ENCODE data around the gene CCDC33. TPM values are rescaled to one million over a fixed set of nuclear protein-coding genes. Genes with fewer than 3 reads are reported as not detected.

The CCDC33 gene
- total RNA-seq, 1 experiment from 2014 or later: not detected

DNA sequence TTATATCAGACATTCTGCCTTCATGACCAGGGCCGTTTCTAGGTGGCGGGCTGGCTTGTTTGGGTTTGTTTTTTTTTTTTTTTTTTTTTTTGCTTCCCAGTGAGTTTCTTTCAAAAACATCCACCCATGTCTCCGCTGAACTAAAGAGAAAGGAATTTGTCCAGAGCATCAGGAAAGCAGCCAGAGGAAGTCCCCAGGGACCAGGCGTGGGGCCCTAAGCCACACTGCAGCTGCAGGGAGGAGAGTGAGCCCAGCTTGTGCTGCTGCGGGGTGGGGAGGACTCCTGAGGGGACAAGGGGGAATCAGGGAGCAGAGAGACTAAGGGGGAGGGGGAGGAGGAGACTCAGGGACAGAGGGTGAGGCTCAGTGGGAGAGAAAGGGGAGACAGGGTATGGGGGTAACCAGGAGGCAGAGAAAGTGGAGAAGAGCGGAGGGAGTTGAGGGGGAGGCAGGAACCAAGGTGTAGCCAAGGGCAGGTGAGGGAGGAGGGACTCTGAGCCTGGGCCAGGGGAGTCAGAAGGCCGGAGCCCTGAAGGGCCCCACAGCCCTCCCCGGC, 81.8 kb downstream of the CCDC33 start:
- Histone ChIP-seq H3K27me3 (replicated peaks; ENCODE audit: control insufficient read depth, insufficient read depth, low read length) (no peaks in the 10 kb centered on the region), H3K4me1 (no peaks in the 10 kb centered on the region), H3K4me3 (ENCODE audit: low read depth, low read length) (no peak overlapping the region), H3K9me3 (no peaks in the 10 kb centered on the region), H3K36me3 (ENCODE audit: control insufficient read depth, insufficient read depth, low read length) (no peaks in the 10 kb centered on the region)
- no TSS peak for BruUV-seq (replicated peaks)
- intact Hi-C loops (cut with micrococcal nuclease; ENCODE audit: unreplicated experiment): no loop called here
- H3K4me1 Mint-ChIP-seq (ENCODE audit: low read depth, unreplicated experiment): no peaks in the 10 kb centered on the region
- CTCF ChIA-PET: interaction anchor here (0.7 kb wide), 1 partner anchor 10 kb away, joined by 4 read pairs; no protein-coding TSS in a partner anchor
- no peak for TF ChIP-seq CTCF (IDR thresholded peaks at IDR 0.05; ENCODE audit: insufficient read depth in 1 of 2, low read depth in 1 of 2, low read length in 1 of 2, severe bottlenecking in 1 of 2, unreplicated experiment in 1 of 2)
- no peak overlapping the region for H3K27ac Mint-ChIP-seq (ENCODE audit: unreplicated experiment)
- H3K4me3 Mint-ChIP-seq (ENCODE audit: unreplicated experiment): no peak overlapping the region
- peaks cover 8% of the 10 kb centered on the region for H3K27me3 Mint-ChIP-seq (ENCODE audit: insufficient read depth, unreplicated experiment)
- POLR2A ChIA-PET: no interaction called here
- no peak for DNase-seq
- H3K9me3 Mint-ChIP-seq (ENCODE audit: unreplicated experiment): no peaks in the 10 kb centered on the region
- H3K36me3 Mint-ChIP-seq (ENCODE audit: insufficient read depth, unreplicated experiment): no peaks in the 10 kb centered on the region

DNA sequence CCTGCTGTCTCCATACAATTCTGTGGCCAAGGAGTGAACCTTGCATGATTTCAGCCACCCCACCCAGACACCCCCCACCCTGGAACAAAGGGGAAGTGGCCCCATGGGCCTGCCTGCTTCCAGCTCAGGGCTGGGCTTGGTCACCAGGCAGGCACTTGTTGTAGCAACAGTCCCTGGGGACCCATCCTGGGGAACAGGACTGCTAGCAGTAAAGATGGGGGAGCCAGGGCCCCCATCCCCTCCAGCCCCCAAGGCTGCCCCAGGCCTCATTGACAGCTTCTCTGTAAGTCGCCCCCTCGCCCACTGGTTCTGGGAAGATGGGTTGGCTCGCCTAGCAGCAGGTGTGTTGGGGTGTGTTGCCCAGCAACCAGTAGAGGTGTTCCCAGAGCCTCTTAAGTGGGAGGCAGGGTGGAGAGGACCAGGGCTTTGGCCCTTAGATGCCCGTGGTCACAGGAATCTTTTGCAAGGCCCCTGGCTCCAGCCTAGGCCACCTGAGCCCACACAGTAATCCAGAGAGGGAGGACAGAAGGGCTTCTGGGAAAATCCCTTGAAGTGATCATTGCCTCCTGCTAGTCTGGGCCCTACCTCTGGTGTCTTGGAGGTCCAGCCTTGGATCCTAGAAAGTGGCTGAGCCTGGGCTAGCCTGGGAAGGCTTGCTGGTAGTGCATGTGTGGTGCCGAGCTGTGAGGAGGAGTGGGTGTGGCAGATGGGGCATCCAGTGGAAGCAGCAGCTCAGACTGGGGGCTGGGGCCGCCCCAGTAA, 82.4 kb downstream of the CCDC33 start:
- Mint-ChIP-seq H3K27ac (ENCODE audit: unreplicated experiment) (no peak overlapping the region), H3K9me3 (ENCODE audit: unreplicated experiment) (no peaks in the 10 kb centered on the region), H3K4me1 (ENCODE audit: low read depth, unreplicated experiment) (no peaks in the 10 kb centered on the region), H3K27me3 (ENCODE audit: insufficient read depth, unreplicated experiment) (peaks cover 8% of the 10 kb centered on the region), H3K36me3 (ENCODE audit: insufficient read depth, unreplicated experiment) (no peaks in the 10 kb centered on the region), H3K4me3 (ENCODE audit: unreplicated experiment) (no peak overlapping the region)
- ChIA-PET POLR2A (no interaction called here), CTCF (interaction anchor here (0.6 kb wide), 1 partner anchor 1011 kb away, joined by 3 read pairs; no protein-coding TSS in a partner anchor)
- DNase-seq: no peak
- Histone ChIP-seq H3K4me3 (ENCODE audit: low read depth, low read length) (no peak overlapping the region), H3K4me1 (no peaks in the 10 kb centered on the region), H3K36me3 (ENCODE audit: control insufficient read depth, insufficient read depth, low read length) (no peaks in the 10 kb centered on the region), H3K9me3 (no peaks in the 10 kb centered on the region), H3K27me3 (replicated peaks; ENCODE audit: control insufficient read depth, insufficient read depth, low read length) (no peaks in the 10 kb centered on the region)
- no TSS peak for BruUV-seq (replicated peaks)
- intact Hi-C loops (cut with micrococcal nuclease; ENCODE audit: unreplicated experiment): no loop called here
- no peak for TF ChIP-seq CTCF (IDR thresholded peaks at IDR 0.05; ENCODE audit: insufficient read depth in 1 of 2, low read depth in 1 of 2, low read length in 1 of 2, severe bottlenecking in 1 of 2, unreplicated experiment in 1 of 2)

- no peaks in the 10 kb centered on the region for H3K36me3 Mint-ChIP-seq (ENCODE audit: insufficient read depth, unreplicated experiment)
- peaks cover 4% of the 10 kb centered on the region for H3K27me3 Mint-ChIP-seq (ENCODE audit: insufficient read depth, unreplicated experiment)
- no peaks in the 10 kb centered on the region for H3K4me1 Mint-ChIP-seq (ENCODE audit: low read depth, unreplicated experiment)
- H3K9me3 Mint-ChIP-seq (ENCODE audit: unreplicated experiment): no peaks in the 10 kb centered on the region
- no TSS peak for BruUV-seq (replicated peaks)
- ChIA-PET CTCF (interaction anchor here (0.6 to 6.3 kb wide), 2 partner anchors 9 to 1010 kb away, joined by 3 to 112 read pairs; no protein-coding TSS in a partner anchor), POLR2A (no interaction called here)
- Histone ChIP-seq H3K9me3 (no peaks in the 10 kb centered on the region), H3K36me3 (ENCODE audit: control insufficient read depth, insufficient read depth, low read length) (no peaks in the 10 kb centered on the region), H3K4me1 (no peaks in the 10 kb centered on the region), H3K4me3 (ENCODE audit: low read depth, low read length) (no peak overlapping the region), H3K27me3 (replicated peaks; ENCODE audit: control insufficient read depth, insufficient read depth, low read length) (no peaks in the 10 kb centered on the region)
- H3K4me3 Mint-ChIP-seq (ENCODE audit: unreplicated experiment): no peak overlapping the region
- intact Hi-C loops (cut with micrococcal nuclease; ENCODE audit: unreplicated experiment): no loop called here
- no peak overlapping the region for H3K27ac Mint-ChIP-seq (ENCODE audit: unreplicated experiment)
- no peak for TF ChIP-seq CTCF (IDR thresholded peaks at IDR 0.05; ENCODE audit: insufficient read depth in 1 of 2, low read depth in 1 of 2, low read length in 1 of 2, severe bottlenecking in 1 of 2, unreplicated experiment in 1 of 2)
- DNase-seq: no peak
These were observed 83.0 kb downstream of the CCDC33 start for GRCh38 chr15:74319138-74319460.
